ENCODE data around the gene ROGDI. TPM values are rescaled to one million over a fixed set of nuclear protein-coding genes. Genes with fewer than 3 reads are reported as not detected.

ROGDI gene
- total RNA-seq, 3 donors from 2014 or later: 6.6 to 23.3 (median 21.2) TPM

- DNase-seq (ENCODE audit: low spot score in 2 of 2): no peak
- Histone ChIP-seq H3K27me3 (no peaks in the 10 kb centered on the region), H3K9me3 (no peaks in the 10 kb centered on the region), H3K4me3 (peak overlapping the region in 1 of 3 donors; percentile 33), H3K36me3 (no peaks in the 10 kb centered on the region), H3K4me1 (no peaks in the 10 kb centered on the region), H3K27ac (no peak overlapping the region)
- intact Hi-C loops (cut with DNase I; ENCODE audit: low total_unique reads): no loop called here
- no peak for TF ChIP-seq POLR2A (IDR thresholded peaks at IDR 0.05)
- no peak for TF ChIP-seq CTCF (IDR thresholded peaks at IDR 0.05)
- no peak for TF ChIP-seq POLR2AphosphoS5 (IDR thresholded peaks at IDR 0.05)
Measured at GRCh38 chr16:4775005-4775404, 27.4 kb downstream of the ROGDI start.

- Histone ChIP-seq H3K9me3 (no peaks in the 10 kb centered on the region), H3K4me3 (no peak overlapping the region), H3K27me3 (no peaks in the 10 kb centered on the region), H3K27ac (no peak overlapping the region), H3K4me1 (no peaks in the 10 kb centered on the region), H3K36me3 (no peaks in the 10 kb centered on the region)
- TF ChIP-seq CTCF (IDR thresholded peaks at IDR 0.05): no peak
- no peak for TF ChIP-seq POLR2A (IDR thresholded peaks at IDR 0.05)
- no peak for TF ChIP-seq POLR2AphosphoS5 (IDR thresholded peaks at IDR 0.05)
- intact Hi-C loops (cut with DNase I; ENCODE audit: low total_unique reads): no loop called here
- DNase-seq (ENCODE audit: low spot score in 2 of 2): no peak
Measured at GRCh38 chr16:4772351-4772750, 30.1 kb downstream of the ROGDI start.

DNA sequence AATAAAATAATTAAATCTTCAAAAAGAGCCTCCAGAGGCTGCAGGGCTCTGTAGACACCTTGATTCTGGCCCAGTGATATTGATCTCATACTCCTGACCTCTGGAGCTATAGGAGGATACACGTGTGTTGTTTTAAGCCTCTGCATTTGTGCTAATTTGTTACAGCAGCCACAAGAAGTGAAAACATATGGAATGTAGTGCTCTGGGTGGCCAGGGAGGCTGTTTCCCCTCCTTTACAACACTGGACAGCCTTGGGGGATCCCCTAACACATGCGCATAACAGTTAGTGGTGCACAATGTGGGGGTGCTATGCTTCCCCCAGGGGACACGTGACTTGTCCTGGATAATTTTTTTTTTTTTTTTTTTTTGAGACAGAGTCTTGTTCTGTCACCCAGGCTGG is 30.8 kb downstream of the ROGDI start:
- intact Hi-C loops (cut with DNase I; ENCODE audit: low total_unique reads): no loop called here

DNA sequence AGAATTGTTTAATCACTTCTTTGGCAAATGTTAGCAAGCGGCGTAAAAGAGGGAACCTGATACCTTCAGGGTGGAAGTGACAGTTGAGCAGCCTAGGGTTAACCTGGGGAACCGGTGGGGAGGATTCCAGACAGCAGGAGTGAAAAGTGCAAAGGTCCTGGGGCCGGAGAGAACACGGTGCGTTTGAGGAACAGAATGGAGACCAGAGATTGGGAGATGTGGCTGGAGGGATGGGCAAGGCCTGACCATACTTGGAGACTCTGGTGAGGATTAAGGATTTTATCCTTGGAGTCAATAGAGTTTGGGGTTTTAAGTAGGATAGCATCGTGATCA is 33.2 kb downstream of the ROGDI start:
- peaks cover 6 to 14% of the 10 kb centered on the region in 2 donors for H3K4me1 ChIP-seq
- intact Hi-C loops (cut with DNase I; ENCODE audit: low total_unique reads): no loop called here
- no peaks in the 10 kb centered on the region for H3K9me3 ChIP-seq
- peak overlapping the region; percentile 52 to 87 (median 83) for H3K4me3 ChIP-seq
- DNase-seq (ENCODE audit: low spot score in 2 of 2): no peak
- peak overlapping the region; percentile 89 to 93 for H3K27ac ChIP-seq
- no peaks in the 10 kb centered on the region for H3K36me3 ChIP-seq
- no peak for TF ChIP-seq POLR2A (IDR thresholded peaks at IDR 0.05)
- no peaks in the 10 kb centered on the region for H3K27me3 ChIP-seq

More for the DNA sequence above, 30.8 kb downstream of the ROGDI start:
- no peaks in the 10 kb centered on the region for H3K27me3 ChIP-seq
- H3K27ac ChIP-seq: no peak overlapping the region
- no peak overlapping the region for H3K4me3 ChIP-seq
- no peak for DNase-seq (ENCODE audit: low spot score in 2 of 2)
- H3K4me1 ChIP-seq: no peaks in the 10 kb centered on the region
- no peaks in the 10 kb centered on the region for H3K9me3 ChIP-seq
- TF ChIP-seq POLR2A (IDR thresholded peaks at IDR 0.05) (no peak), POLR2AphosphoS5 (IDR thresholded peaks at IDR 0.05) (no peak), CTCF (IDR thresholded peaks at IDR 0.05) (no peak)
- no peaks in the 10 kb centered on the region for H3K36me3 ChIP-seq

DNA sequence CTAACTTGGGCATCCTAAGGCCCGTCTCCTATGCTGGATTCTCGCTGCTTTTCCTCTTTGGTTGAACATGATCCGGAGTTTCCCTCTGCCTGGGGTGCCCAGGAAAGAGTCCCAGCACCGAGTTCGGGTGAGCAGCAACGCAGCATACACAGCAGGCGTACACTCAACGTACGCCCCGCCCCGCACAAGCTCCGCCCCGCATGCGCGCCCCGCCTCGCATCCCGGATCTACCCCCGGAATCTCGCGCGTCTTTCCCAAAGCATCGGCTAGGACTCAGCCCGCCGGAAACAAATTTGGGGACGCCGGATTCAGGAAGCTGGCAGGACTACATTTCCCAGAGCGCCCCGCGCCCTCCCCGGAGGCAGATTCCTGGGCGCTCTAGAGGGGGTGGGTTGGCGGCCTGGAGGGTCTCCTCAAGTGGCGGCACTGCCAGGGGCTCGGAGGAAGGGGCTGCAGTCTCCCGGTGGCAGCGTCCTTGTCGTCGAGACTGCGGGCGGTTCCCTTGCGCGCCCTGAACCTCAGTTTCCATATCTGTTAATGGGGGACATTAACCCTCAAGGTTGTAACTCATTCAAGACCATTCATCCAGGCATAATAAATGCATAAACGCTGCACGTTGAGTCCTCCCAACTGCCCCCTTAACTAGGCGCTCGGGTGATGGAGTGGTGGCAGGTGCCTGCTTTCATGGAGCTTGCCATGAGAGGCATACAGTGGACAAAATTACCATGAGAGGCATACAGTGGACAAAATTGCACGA is 33.7 kb downstream of the ROGDI start:
- intact Hi-C loops (cut with DNase I; ENCODE audit: low total_unique reads): no loop called here
- Histone ChIP-seq H3K36me3 (no peaks in the 10 kb centered on the region), H3K27me3 (no peaks in the 10 kb centered on the region), H3K9me3 (no peaks in the 10 kb centered on the region), H3K4me3 (peak overlapping the region; percentile 52 to 87 (median 83)), H3K4me1 (peaks cover 6 to 14% of the 10 kb centered on the region in 2 donors), H3K27ac (peak overlapping the region; percentile 89 to 93)
- peak; percentile 74 to 94 (median 87) for TF ChIP-seq POLR2AphosphoS5 (IDR thresholded peaks at IDR 0.05)
- TF ChIP-seq CTCF (IDR thresholded peaks at IDR 0.05): no peak
- peak; percentile 90 for TF ChIP-seq POLR2A (IDR thresholded peaks at IDR 0.05)
- peak; percentile 96 to 98 for DNase-seq (ENCODE audit: low spot score in 2 of 2)
